ENCODE measurements around the gene SPRN.
"Not testable (repeated sequence)": the region's sequence is repeated elsewhere in the genome, so short reads cannot be mapped to it uniquely, and the experiment has no call there.

SPRN gene

DNA sequence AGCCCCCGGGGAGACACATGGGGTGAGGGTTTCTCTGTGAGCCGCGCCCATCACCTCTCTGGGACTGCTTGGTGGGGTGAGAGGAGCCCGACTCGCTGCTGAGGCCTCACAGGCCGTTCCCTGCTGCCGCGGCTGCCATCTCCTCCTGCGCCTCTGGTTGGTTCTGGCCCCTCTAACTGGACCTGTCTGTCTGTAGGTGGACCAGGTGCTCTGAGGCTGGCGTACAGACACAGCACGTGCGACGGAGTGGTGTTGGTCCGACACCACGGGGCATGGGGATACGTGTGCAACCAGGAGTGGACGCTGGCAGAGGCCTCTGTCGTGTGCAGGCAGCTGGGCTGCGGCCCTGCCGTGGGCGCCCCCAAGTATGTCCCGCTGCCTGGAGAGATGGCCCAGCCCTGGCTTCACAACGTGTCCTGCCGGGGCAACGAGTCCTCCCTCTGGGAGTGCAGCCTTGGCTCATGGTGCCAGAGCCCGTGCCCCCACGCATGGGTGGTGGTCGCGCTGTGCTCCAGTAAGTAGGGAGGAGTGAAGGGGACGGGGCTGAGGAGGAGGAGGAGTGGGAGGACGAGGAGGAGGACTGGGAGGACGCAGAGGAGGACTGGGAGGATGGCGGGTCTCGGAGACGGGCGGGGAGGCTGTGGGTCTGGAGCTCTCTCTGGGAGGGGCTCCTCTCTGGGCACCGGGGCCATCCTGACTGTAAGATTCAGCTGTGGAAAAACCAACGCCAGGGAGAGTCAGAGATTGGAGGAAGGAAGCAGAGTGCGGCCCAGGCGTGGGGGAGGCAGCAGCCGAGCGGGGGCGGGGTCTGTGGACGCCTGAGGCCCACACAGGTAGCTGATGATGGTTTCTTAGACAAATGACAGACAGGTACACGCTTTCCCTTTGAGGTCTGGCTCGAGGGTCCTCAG lies 31.9 kb upstream of the SPRN start:
- DNase-seq, result no peak

DNA sequence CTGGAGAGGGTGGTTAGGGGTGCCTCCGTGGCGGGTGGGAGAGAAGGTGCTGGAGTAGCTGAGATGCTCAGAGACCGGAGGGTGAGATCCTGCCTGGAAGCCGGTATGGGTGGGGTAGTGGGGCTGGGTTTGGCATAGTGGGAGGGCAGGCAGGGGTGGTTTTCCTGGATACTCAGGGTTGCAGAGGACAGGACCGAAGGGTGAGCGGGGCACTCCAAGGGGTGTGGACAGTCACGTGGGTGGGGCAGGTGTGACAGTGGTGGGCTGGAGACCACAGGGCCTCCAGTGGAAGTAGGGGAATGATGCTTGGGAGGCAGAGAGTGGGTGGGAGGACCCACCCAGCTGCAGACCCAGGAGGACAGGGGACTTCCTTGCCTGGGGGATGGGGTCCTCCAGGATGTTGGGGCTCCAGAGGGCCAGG lies 31.2 kb upstream of the SPRN start:
- DNase-seq, result no peak

DNA sequence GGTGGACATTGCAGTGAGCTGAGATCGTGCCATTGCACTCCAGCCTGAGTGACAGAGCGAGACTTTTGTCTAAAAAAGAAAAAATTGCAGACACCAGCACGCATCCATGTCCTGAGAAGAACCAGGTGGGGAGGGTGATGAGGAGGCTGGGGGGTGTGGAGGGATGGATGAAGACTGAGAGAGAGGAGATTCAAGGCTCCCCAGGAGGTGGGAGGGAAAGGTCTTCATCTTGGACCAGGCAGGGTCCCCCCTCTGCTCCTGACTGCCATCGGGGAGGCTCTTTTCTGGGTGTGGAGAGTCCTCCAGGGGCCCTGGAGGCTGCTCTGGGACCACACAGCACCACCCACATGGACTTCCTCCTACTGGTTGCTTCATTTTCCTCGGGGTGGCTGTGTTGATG lies 30.8 kb upstream of the SPRN start:
- DNase-seq, result no peak

DNA sequence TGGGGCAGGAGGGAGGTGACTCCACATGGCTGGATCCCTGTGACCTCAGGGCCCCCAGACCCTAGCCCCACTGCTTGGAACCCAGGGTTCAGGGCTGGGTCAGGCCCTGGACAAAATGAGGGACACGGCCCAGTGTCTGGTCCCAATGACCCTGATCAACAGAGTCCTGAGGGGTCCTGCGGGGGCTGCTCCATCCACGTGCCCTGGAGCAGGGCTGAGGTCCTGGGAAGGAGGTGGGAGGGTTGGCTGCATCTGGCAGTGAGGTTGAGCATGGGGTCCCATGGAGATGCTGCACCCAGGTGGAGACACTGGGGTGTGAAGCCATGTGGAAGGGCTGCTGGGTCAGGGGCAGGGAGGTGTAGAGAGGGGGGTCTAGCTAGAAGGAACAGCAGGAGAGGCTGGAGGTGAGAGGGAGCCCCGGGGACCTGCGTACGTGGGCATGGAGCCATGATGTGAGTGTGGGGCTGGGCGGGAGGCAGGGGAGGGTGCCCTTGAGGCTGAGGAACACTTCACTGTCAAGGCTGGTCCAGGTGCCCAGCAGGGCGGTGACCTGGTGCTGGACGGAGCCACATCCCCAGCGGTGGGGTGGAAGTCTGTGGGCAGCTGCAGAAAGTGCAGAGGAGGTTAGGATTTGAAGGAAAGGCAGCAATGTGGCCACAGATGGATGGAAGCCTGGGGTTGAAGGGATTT lies 29.9 kb upstream of the SPRN start:
- DNase-seq, result no peak

DNA sequence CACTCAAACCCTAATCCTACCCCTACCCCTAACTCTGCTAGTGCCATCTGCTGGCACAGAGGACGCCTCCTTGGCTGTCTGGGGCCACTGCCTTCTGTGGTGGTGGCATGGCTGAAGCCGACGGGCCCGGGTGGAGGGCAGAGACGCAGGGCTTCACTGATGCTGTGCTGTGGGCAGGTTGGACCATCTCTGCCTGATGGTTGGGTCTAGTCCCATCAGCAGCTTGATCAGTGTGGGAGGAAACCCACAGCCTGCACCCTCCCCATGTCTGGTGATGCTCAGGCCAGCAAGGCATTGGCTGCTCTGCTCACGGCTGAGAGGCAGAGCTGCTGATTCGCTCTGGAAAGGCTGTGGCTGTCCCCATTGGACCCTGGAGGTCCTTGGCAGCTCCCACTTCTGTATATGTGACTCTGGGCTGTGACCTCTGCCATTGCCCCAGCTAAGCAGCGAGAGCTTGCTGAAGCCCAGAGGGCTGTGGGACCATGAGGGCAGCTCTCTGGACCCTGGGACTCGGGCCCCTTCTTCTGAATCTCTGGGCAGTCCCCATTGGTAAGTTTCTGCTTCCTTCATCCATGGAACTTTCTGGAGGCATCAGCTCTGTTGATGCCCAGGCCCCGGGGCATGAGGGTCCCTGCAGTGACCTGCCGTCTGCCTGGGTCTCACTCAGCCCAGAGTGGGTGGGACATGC lies 29.2 kb upstream of the SPRN start, which contains the start of gene SCART1:
TSS of gene SCART1 (plus strand) at position 430 of the 688 bp plus-strand sequence. CDS start at position 483, 53 bp downstream.
- no peak for DNase-seq

DNA sequence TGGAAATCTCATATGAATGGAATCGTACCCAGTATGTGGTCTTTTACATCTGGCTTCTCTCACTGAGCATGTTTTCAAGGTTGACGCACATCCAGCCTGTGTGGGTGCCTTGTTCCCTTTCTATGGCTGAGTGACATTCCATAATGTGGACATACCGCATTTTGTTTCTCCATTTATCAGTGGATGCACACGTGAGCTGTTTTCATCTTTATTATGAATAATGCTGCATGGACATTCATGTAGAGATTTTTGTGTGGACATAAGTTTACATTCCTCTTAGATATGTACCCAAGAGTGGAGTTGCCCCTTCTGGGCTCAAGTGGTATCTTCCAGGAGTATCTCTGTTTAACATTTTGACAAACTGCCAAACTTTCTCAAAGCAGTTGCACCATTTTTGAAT lies 28.0 kb upstream of the SPRN start:
- no peak for DNase-seq

DNA sequence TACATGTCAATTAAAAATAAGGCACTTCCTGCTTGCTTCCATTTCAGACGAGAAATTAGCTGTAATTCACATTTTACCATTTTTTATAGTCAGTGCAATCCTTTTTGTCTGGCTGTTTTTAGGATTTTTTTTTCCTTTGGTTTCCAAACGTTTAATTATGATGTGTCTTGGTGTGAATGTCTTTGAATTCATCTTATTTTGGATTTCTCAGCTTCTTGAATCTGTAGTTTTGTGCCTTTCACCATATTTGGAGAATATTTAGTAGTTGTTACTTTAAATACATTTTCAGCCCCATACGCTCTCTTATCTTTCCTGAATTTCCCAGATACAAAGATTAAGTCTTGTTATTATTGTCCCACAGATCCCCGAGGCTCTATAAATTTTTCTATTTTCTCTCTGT lies 26.9 kb upstream of the SPRN start:
- no peak for DNase-seq

DNA sequence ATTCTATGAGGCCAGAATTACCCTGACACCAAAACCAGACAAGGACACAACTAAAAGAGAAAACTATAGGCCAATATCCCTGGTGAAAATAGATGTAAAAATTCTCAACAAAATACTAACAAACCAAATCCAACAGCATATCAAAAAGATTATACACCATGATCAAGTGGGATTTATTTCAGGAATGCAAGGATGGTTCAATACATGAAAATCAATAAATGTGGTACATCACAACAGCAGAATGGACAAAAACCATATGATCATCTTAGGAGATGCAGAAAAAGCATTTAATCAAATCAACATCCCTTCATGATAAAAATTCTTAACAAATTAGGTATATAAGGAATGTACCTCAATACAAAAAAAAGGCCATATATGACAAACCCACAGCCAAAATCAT lies 23.7 kb upstream of the SPRN start:
- no peak for DNase-seq

DNA sequence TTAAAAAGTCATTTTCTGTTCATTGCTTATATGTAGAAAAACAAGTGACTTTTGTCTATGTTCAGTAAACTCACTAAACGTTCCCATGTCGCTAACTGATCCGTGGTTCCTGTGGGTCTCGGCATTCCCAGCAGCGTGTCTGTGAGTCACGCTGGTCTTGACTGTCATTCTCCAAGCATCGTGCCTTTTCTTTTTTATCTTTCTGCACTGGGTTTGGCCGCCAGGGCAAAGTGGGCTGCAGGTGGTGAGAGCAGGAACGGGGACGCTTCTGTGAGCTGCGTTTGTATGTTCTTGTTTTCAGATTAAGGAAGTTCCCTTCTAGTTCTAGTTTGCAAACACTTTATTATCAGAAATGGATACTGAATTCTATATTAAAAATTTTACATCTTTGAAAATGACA lies 22.6 kb upstream of the SPRN start:
- DNase-seq, result no peak

DNA sequence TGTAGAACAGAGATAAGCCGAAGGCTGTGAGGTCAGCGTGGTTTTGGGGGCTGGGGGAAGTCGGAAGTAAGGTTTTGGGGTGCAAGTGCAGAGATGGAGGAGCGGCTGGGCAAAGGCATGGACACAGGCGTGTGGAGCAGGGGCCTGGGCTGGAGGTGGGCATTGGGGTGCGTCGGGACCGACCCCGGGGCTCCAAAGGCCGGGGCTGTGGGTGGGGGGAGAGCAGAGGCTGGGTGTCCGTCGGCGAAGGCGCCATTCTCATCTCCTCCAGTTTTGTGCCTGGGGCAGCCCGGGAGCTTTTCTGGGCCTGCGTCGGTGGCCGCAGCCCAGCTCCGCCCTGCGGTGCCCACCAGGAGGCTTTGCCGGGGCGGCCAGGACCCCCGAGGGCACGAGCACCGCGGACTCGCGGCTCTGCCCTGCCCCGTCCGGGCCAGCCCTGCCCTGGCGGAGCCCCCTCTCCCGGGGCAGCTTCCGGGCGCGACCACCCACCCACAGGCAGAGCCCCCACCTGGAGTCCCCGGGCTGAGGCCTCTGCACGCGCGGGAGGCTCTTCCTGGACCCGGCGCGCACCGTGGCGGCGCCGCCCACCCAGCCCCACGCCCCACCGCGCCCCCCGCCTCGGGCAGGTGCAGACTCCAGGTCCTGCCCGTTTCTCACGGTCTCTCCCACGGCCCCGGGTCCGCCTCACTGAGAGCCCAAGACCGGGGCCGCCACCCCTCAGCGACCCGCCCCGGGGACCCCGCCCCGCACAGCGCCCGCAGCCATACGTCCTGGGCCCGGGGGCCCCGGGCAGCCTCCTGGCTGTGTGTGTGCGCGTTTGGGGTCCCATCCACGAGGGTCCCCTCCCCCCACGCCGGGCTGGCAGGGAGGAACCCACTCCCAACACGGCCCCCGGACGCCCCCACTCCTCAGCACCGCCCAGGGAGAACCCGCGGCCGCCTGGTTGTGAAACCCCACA lies 21.6 kb upstream of the SPRN start:
- no peak for DNase-seq

DNA sequence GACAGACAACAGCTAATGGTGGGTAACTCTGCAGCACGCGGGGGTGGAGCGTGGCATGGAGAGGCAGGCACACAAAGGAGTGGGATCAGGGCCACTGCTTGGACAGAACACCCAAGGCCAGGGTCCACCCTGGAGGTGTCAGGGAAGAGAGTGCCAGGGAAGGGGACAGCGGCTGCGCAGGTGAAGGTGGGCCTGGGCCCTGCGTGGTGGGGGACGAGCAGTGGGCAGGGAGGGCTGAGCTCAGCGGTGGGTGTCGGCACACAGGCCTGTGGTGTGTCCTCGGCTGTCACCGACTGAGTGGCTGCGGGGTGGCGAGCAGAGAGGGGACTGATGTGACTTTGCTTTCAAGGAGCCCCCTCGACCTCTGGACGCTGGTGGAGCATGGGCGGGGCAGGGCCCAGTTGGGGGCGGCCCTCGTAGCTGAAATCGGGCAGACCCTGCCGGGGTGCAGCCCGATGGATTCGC lies 20.9 kb upstream of the SPRN start:
- no peak for DNase-seq

DNA sequence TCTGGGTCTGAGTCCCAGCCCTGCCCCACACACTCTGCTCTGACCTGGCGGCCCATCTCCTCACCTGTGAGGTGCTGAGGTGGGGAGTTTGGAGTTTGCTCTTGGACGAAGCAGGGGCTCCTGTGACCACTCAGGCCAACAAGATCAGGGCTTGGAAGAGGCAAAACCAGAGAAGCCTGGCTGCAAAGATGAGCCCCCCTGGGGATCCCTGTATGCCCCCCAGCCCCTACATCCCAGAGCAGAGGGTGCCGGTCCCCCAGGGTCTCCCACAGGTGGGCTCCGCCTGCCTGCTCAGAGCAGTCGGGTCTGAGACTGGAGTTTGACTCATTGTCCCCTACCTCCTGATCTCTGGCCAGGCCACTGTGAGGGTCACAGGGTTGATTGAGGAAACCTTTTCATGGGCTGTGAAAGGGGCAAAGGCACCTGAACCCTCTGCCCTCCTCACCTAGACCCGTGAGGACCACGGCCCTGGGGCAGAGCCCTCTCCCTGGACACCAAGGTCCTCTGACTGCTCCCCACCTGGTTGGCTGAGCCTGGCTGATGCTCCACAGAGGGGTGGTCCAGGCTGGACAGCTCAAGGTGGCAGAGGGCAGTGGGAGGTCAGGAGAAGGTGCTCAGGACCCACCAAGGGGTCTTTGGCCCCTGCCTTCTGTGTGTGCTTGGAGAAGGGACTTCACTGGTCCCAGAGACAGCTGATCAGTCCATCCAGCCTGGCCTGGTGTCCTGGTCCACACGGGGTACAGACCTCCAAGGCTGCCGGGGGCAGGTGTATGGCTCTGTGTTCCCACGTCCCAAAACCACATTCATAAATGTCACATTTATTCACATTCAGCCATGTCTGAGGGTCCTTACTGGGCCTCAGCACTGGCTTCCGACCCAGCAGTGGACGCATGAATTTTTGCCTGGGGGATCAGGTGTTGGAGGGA lies 20.2 kb upstream of the SPRN start:
- DNase-seq, result no peak

DNA sequence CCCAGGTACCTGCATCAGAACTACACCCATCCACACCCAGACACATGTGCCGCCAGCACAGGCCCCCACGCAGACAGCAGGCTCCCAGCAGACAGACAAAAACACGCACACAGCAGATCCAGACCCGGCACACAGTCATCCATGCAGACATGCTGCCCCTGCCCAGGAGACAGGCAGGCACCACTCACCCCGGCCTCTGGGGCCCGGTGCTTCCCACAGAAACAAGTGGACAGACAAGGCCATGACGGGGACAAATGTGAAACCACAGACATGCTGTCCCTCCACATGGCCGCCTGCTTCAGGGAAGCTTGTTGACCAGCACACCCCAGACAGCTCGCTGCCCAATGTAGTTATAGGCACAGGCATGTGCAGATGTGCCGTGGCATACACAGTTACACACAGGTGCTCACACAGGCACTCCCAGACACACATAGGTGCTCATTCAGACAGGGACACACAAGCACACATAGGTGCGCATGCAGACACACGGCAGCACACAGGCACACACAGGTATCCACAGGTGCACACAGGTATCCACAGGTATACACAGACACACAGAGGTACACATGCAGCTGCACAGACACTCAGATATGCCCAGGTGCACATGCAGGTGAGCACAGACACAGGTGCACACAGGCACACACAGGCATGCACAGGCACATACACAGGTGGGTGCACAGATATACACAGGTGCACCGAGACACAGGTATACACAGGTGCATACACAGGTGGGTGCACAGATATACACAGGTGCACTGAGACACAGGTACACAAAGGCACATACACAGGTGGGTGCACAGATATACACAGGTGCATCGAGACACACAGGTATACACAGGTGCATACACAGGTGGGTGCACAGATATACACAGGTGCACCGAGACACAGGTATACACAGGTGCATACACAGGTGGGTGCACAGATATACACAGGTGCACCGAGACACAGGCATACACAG lies 18.8 kb upstream of the SPRN start:
- no peak for DNase-seq

DNA sequence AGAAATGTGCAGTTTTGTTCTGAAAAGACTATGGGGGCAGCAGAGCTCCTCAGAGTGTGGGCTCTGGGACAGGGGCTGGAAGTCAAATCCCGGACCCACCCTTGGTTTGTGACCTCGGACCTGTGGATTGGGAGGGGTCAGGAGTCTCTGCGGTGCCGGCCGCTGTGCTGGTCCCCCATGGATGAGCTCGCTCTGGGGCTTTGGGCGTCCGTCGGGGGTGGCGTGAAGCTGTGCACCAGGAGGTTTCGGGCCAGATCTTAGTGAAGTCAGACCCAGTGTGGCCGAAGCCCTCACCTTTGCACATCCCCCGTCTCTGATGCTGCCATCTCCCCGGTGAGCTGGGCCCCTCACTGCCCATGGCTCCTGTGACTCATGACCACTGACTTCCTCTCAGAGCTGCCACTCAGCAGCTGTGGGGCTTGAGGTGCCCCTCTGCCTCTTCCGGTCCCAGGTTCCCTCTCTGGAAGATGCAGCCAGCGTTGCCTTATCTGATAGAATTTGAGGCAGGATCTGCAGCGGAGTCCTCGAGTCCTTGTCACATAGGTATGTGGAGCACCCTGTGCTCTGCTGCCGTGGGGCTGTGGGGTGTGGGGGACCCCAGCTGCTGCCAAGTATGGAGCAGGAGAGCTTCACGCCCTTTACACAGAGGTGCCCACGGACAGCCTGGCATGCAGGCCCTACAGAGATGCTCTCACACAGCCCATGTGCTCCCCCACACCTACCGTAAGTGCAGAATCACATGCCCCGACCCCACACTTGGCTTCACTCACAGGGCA lies 18.0 kb upstream of the SPRN start:
- DNase-seq, result no peak

DNA sequence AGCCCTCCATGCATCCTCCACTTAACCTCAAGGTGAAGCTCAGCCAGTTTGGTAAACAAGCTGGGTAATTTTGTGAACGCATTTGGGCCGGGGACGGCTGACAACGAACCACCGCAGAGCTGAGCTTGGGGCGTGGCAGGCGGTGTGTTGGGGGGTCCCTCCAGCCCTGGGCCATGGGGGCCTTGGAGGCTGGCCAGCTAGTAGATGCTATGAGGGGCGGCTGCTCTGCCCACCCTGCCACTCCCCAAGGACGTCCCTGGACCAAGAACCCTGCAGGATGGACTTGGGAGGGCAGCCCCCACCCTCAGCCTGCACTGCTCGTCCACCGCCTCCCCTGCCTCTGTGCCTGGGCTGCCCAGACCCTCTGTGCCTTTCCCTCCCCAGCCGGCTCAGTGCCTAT lies 17.4 kb upstream of the SPRN start:
- DNase-seq, result no peak

DNA sequence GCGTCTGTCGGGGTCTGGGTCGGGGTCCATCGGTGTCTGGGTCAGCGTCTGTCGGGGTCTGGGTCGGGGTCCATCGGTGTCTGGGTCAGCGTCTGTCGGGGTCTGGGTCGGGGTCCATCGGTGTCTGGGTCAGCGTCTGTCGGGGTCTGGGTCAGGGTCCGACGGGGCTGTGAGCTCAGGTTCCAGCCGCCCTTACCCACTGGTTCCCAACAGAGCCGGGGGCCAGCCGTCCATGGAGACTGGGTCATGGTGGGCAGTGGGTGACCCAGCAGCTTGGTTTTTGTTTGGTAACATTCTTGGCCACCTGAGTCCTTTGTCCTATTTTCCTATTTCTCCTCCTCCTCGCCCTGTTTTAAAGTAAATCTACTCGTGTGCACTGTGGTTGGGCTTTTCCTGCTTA lies 16.9 kb upstream of the SPRN start:
- DNase-seq, result not testable (repeated sequence)

DNA sequence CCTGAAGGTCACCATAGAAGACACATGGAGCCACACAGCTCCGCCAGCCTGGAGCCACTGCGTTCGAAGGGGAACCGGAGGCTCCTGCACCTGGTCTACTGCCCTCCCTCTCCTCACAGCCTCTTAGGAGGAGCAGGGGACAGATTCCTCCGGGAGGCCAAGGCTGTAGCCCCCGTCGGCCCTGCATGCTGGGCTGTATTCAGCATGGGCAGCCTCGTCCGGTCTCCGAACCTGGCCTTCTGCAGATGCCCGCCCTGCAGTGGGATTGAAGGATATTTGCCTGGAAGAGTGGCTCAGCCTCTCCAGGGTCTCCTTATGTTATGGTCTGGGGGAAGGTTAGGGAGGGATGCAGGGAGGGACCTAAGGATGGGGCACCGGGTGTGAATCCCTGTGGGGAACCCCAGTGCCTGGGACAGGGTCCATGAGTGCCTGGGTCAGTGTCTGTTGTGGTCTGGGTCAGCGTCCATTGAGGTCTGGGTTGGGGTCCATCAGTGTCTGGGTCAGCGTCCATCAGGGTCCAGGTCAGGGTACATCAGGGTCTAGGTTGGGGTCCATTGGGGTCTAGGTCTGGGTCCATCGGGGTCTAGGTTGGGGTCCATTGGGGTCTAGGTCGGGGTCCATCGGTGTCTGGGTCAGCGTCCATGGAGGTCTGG lies 16.3 kb upstream of the SPRN start:
- no peak for DNase-seq

Data from effector CD8-positive, alpha-beta T cell (primary cell).